Medulla oblongata (tissue), 1 donor: ENCODE data around the gene ILKAP.
"Not testable (repeated sequence)": the region's sequence is repeated elsewhere in the genome, so short reads cannot be mapped to it uniquely, and the experiment has no call there.

ENCODE experiments used
- DNase-seq: peaks from one replicate; pipeline ENCODE4 v3.0.0-alpha.2; 2015; ENCODE audit errors: extremely low spot score

Gene ILKAP

GRCh38 chr2:238202326-238203093 lies 985 bp downstream of the ILKAP start:
- no peak for DNase-seq

DNA sequence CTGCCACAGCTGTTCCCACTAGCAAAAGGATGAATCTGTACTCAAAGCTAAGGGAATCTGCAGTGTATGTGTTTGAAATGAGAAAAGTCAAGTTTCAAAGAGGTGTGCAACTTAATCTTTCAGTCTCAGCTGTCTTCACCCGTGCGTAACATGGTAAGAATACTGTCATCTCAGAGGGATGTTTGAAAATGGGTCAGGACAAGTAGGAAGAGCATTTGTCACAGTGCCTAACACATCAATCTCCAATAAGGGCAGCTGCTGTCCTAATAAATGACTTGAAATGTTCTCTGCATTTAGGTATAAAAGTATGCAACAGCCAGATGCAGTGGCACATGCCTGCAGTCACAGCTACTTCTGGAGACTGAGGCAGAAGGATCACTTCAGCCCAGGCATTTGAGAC lies 13.1 kb downstream of the ILKAP start:
- DNase-seq, result no peak

DNA sequence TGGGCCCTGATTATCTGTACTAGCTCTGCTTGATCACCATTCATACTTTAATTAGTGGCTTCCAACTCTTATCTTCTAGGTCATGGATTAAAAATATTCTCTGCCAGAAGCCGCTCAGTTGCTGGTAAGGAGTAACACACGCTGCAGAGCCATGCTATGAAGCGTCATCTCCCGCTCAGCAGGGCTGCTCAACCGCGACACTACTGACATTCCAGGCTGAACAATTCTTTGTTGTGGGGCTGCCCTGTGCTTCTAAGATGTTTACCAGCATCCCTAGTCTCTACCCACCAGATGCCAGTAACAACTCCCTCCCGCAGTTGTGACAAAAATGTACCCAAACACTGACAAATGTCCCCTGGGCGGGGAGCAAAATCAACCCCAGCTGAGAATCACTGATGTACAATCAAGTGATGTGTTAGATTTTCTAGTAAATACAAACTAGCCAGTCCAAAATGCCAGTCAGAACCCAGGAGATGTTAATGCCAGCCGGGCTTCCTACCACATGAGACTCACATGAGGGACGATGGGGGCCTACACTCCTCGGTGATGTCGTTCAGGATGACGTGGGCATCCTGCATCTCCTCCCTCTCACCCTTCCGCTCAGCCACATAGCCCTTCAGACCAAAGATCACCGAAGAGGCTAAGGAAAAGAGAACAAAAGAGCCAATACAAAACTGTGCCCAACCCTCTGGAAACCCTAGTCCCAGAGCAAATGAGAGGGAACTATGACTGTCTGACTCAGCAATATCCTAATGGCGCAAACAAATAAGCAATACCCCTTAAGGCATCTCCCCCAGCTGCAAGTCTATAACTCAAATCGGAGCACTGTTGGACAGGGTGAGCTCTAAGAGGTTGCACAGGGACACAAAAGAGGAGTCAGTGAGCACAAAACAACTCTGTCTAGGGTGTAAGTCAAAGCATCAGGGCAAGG lies 15.6 kb downstream of the ILKAP start:
- DNase-seq, result peak; percentile 63

GRCh38 chr2:238183821-238184220 lies 19.7 kb downstream of the ILKAP start:
- no peak for DNase-seq

GRCh38 chr2:238182362-238182761 lies 21.1 kb downstream of the ILKAP start:
- no peak for DNase-seq

DNA sequence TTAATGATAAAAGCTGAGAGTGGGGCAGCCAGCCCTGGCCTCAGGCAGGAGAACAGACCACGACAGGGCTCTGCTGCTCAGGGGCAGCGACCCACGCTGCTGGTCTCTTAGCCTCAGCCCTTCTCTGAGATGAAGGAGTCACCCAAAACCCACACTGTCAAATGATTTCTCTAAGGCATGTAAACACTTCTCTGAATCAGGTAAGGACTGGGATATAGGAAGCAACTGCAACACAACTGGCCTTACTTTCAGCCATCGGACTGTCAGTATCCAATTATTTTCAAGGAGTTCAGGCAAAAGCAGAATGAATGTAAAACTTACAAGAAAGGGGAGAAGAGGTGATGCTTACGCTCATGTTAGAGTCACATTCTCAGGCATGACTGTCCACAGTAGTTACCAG lies 22.9 kb downstream of the ILKAP start:
- DNase-seq, result no peak

GRCh38 chr2:238176613-238177012 lies 26.9 kb downstream of the ILKAP start:
- DNase-seq, result no peak

DNA sequence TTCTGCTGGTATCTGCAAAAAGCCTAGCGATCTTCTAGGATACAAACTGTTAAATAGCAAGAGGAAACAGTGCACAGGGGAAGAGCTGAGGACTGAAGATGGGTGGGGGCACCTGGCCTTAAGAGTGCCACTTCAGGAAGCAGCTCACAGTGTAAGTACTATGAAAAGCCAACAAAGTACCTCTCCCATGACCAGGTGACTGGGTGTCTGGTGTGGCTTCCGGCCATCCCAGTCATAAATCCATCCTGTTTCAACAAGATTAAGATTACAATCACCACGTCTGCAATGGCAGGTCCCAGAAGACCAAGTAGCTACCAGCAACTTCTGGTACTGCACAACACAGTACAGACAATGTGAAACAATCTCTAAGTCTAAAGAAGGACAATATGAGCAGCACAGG lies 28.8 kb downstream of the ILKAP start:
- DNase-seq, result no peak

DNA sequence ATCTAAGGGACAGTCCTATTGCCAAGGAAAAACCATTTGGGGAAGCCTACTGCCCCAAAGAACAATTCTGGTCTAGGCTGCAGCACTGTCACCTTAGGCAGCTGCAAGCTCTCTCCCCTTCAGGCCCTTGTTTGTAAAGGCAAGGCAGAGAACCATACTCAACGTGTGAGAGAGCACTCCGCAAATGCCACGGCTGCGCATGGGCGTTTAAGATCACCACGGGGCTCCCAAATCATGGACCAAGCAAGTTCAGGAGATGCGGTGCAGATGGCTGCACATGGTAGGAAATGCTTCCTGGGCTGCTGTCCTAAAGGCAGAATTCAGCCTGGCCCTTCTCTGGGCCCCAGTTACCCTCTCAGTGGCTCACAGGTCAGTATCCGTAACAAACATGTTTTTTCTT lies 29.2 kb downstream of the ILKAP start:
- DNase-seq, result no peak

GRCh38 chr2:238173692-238174091 lies 29.8 kb downstream of the ILKAP start:
- DNase-seq, result no peak

DNA sequence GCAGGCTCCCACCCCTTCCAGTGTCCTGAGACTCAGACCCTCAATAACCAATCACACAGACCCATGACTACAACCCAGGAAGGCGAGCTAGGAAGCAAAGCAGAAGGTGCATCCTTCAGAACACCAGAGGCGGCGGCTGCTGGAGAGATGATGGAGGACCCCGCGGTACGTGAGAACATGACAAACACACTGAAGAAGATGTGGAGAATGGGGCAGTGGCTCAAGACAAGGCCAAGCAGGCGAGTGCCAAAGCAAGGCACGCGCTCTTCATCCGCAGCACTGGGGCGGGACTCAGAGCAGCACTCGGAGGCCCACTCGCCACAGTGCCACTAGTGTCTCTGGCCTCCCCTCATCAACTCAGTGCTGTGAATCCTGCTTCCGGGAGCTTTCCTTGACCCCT lies 31.1 kb downstream of the ILKAP start:
- DNase-seq, result no peak

- DNase-seq, result no peak
Observed at GRCh38 chr2:238171575-238172187, 31.8 kb downstream of the ILKAP start.

DNA sequence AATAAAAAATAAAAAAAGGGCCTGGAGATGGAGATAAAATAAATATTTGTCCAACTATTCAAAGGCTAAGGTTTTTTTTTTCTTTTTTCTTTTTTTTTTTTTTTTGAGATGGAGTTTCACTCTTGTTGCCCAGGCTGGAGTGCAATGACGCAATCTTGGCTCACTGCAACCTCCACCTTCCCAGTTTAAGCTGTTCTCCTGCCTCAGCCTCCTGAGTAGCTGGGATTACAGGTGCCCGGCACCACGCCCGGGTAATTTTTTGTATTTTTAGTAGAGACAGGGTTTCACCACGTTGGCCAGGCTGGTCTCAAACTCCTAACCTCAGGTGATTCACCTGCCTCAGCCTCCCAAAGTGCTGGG lies 32.4 kb downstream of the ILKAP start:
- DNase-seq, result not testable (repeated sequence)

DNA sequence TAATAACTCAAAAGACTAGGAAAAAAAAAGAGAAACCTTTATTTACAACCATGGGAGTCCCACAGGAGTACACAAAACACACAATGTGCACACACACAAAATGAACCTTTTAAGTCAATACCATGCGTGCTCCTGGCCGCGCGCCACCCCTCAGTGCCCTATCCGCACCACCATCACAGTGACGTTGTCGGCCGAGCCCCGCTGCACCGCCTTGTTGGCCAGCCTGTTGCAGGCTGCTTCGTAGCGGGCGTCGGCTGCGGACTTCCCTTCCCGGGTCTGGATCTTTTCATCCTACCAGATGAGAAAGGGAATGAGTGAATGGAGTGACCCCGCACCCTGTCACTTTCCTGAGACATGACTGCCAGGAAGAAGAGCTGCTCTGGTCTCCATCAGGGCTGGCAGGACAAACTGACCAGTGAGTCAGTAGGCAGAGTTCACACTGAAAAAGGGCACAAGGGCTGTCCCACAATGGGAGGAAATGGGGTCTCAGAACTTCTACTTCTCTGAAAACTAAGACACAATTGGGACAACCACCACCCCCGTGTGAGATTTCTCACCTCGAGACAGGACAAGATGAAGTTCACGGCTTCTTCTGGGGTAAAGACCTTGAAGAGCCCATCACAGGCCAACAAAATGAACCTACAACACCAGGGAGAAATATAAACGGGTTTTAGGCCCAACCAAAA lies 33.0 kb downstream of the ILKAP start:
- DNase-seq, result no peak

GRCh38 chr2:238169708-238170251 lies 33.7 kb downstream of the ILKAP start:
- no peak for DNase-seq

GRCh38 chr2:238169048-238169707 lies 34.3 kb downstream of the ILKAP start:
- DNase-seq, result no peak

DNA sequence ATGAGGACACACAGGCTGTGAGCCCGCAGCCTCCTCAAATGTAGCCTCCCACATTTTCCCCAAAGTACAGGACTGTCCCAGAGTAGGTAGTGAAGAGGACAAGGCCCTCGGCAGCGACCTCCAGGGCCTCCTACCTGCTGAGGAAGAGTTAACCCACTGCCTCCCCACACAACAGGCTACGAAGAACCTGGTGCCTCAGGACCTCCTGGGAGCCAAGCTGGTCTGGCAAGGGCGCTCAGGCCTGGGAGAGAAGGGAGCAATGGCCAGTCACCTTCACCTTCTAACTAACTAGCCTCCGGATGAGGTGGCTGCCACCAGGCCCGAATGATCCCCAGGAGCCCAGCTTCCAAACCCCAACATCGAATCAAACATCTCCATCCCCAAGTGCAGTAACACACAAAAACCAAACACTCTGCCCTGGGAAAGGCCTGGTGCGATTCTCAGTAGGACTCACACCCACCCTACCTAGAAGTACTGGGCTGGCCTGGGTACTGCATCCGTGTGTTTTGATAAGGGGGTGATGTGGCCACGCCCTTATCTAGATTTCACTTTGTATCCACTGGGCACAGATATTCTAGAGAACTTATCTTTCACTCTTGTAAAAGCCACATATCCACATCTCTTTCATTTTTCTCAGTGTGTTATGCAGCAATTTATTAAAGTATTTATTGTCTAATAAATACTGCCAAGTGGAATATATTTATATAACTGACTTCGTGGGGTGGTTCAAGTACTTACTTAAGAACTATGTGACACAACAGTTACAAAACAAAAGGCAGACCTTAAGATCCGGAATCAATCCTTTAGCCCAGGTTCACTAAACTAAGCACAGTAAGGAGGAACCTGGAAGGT lies 35.1 kb downstream of the ILKAP start:
- DNase-seq, result no peak

GRCh38 chr2:238167761-238168160 lies 35.7 kb downstream of the ILKAP start:
- no peak for DNase-seq

GRCh38 chr2:238167344-238167715 lies 36.2 kb downstream of the ILKAP start:
- DNase-seq, result no peak
